IPS-NIHi11 (cell line): ENCODE results near the gene TXLNG.

ENCODE experiments used
- DNase-seq: peaks from one replicate; pipeline ENCODE4 v3.0.0; 2012; ENCODE audit warnings: mixed read lengths, low spot score

The TXLNG gene

GRCh38 chrX:16874458-16875095 is 88.3 kb downstream of the TXLNG start:
- no peak for DNase-seq

GRCh38 chrX:16876696-16877095 is 90.4 kb downstream of the TXLNG start:
- no peak for DNase-seq

- no peak for DNase-seq
Measured at GRCh38 chrX:16882169-16882568, 95.9 kb downstream of the TXLNG start.

GRCh38 chrX:16882702-16883486 is 96.6 kb downstream of the TXLNG start:
- DNase-seq = peak; percentile 50

GRCh38 chrX:16883487-16883804 is 97.2 kb downstream of the TXLNG start:
- no peak for DNase-seq

GRCh38 chrX:16885628-16886027 is 99.4 kb downstream of the TXLNG start:
- no peak for DNase-seq

GRCh38 chrX:16892504-16893362 is 106.5 kb downstream of the TXLNG start:
- peak; percentile 72 for DNase-seq
